Vagina (tissue), 2 donors: ENCODE results near the gene SHROOM1.

ENCODE experiments used
- CTCF ChIP-seq, 3 experiments: fragments of 450-650 bp in 2 of 3; fragments of 200-600 bp in 1 of 3; sonication (generic) in 1 of 3; IDR thresholded peaks; one replicate each; pipeline ENCODE4 v1.5.1; 2017 to 2019; ENCODE audit warnings: antibody characterized with exemption in 3 of 3, mild to moderate bottlenecking in 2 of 3, moderate library complexity in 2 of 3
- POLR2A ChIP-seq, 2 donors: fragments of 450-650 bp; IDR thresholded peaks; one replicate each; pipeline ENCODE4 v1.6.1; 2017; ENCODE audit warnings: antibody characterized with exemption in 2 of 2, mild to moderate bottlenecking in 2 of 2, moderate library complexity in 2 of 2
- POLR2AphosphoS5 ChIP-seq, 2 donors: sonication (generic); formaldehyde crosslinking; IDR thresholded peaks; one replicate each; pipeline ENCODE4 v1.9.0; 2017; ENCODE audit warnings: antibody characterized with exemption in 2 of 2, mild to moderate bottlenecking in 2 of 2, low read depth in 1 of 2; ENCODE audit not compliant: insufficient read depth in 1 of 2

DNA sequence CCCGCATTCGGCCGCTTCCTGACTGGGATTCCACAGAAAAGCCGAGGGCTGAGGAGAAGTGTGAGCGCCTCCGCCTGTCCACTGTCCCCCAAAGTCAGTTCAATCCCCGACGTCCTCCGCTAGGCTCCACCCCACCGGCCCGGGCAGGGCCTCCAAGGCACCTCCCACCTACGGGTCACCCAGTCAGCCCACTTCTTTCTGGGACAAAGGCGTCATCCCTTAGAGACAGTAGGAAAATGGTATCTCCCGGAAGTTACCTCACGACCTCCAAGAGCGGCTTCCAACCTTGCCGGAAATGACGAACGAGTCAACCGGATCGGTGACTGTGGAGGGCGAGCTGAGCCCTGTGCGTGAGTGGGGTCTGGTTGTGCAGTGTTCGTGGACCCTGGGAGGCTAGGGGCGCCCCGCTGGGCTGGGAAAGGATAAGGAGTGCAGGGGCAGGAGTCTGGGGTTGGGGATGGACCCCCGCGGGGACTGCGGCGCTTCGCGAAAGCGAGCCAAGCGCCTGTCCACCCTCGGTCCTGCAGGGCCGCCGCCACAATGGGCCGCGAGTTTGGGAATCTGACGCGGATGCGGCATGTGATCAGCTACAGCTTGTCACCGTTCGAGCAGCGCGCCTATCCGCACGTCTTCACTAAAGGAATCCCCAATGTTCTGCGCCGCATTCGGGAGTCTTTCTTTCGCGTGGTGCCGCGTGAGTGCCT is 36.0 kb upstream of the SHROOM1 start, which contains the start of the genes GDF9 and UQCRQ:
- TF ChIP-seq CTCF (IDR thresholded peaks at IDR 0.05) (no peak), POLR2A (IDR thresholded peaks at IDR 0.05) (peak; percentile 45 to 49), POLR2AphosphoS5 (IDR thresholded peaks at IDR 0.05; ENCODE audit: insufficient read depth in 1 of 2, low read depth in 1 of 2) (peak; percentile 96 to 99)
